Measurements from ENCODE around the gene ERCC6L.
A peak's percentile ranks its signal among the peaks of the same experiment; 100 is the strongest.
"Not testable (repeated sequence)": the region's sequence is repeated elsewhere in the genome, so short reads cannot be mapped to it uniquely, and the experiment has no call there.

Gene ERCC6L

GRCh38 chrX:72247206-72247942 is 8.5 kb upstream of the ERCC6L start:
- no peak for DNase-seq

- peak; percentile 57 for DNase-seq
These were observed 6.7 kb upstream of the ERCC6L start for GRCh38 chrX:72245461-72246089.

- DNase-seq = no peak
These were observed 4.6 kb upstream of the ERCC6L start for GRCh38 chrX:72243472-72243871.

- DNase-seq = no peak
These were observed 2.1 kb upstream of the ERCC6L start for GRCh38 chrX:72240976-72241375.

- no peak for DNase-seq
These were observed 644 bp downstream of the ERCC6L start for GRCh38 chrX:72238183-72238582.

- DNase-seq = no peak
These were observed 2.0 kb downstream of the ERCC6L start for GRCh38 chrX:72236841-72237240.

GRCh38 chrX:72230290-72230689 is 8.5 kb downstream of the ERCC6L start:
- DNase-seq = no peak

GRCh38 chrX:72220375-72220774 is 18.5 kb downstream of the ERCC6L start:
- DNase-seq = not testable (repeated sequence)

GRCh38 chrX:72216973-72217372 is 21.9 kb downstream of the ERCC6L start:
- no peak for DNase-seq

- DNase-seq = no peak
These were observed 30.6 kb downstream of the ERCC6L start for GRCh38 chrX:72208126-72208800.

- no peak for DNase-seq
These were observed 31.5 kb downstream of the ERCC6L start for GRCh38 chrX:72207366-72207765.

- no peak for DNase-seq
These were observed 33.1 kb downstream of the ERCC6L start for GRCh38 chrX:72205706-72206105.

GRCh38 chrX:72203421-72203820 is 35.4 kb downstream of the ERCC6L start:
- DNase-seq = no peak

GRCh38 chrX:72202792-72203401 is 35.9 kb downstream of the ERCC6L start:
- no peak for DNase-seq

- DNase-seq = no peak
These were observed 36.8 kb downstream of the ERCC6L start for GRCh38 chrX:72201836-72202536.

GRCh38 chrX:72182924-72183323 is 55.9 kb downstream of the ERCC6L start:
- DNase-seq = no peak

- peak; percentile 97 for DNase-seq
These were observed 57.4 kb downstream of the ERCC6L start, which contains the start of gene PIN4 for GRCh38 chrX:72181178-72182125. Gene PIN4 (plus strand): TSS chrX:72181757. CDS start chrX:72181786, 29 bp downstream.

GRCh38 chrX:72180539-72180938 is 58.3 kb downstream of the ERCC6L start:
- no peak for DNase-seq

GRCh38 chrX:72176981-72177380 is 61.8 kb downstream of the ERCC6L start:
- DNase-seq = no peak

GRCh38 chrX:72176289-72176688 is 62.5 kb downstream of the ERCC6L start:
- DNase-seq = not testable (repeated sequence)

GRCh38 chrX:72169008-72169728 is 69.7 kb downstream of the ERCC6L start:
- no peak for DNase-seq

Data from eye (tissue), 1 donor.